KBM-7 (cell line): ENCODE results near the gene ADH1A.
"Not testable (repeated sequence)": the region's sequence is repeated elsewhere in the genome, so short reads cannot be mapped to it uniquely, and the experiment has no call there.

Experiments
- DNase-seq: peaks from one replicate; pipeline ENCODE4 v3.0.0-alpha.2; 2015
- in situ Hi-C: fragments of 300-500 bp; cut with MboI; formaldehyde crosslinking; loops from 2 replicates; pipeline ENCODE4 v1.14.3; 2020; ENCODE audit warnings: low sequenced_read_pairs, low pct_unique_long_range_greater_than_20kb, mixed read lengths

The ADH1A gene

DNA sequence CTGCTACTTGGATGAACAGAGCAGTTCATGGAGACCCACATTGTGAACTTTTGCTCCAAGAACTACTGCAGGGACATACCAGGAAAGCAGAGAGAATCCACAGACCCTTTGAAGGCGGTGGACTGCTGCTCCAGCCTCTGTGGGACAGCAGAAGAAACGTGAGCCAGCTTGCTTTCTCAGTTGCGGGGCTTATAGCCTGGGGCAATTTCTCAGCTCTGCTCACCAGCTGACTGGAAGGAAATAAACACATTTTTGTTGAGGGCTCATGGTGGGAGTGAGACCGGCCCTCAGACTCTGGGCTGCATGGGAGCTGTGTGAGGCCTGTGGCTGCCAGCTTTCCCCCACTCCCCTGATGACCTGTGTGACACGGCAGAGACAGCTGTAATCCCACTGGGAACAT is 2.6 kb upstream of the ADH1A start:
- in situ Hi-C loops: no loop called here
- DNase-seq: no peak

DNA sequence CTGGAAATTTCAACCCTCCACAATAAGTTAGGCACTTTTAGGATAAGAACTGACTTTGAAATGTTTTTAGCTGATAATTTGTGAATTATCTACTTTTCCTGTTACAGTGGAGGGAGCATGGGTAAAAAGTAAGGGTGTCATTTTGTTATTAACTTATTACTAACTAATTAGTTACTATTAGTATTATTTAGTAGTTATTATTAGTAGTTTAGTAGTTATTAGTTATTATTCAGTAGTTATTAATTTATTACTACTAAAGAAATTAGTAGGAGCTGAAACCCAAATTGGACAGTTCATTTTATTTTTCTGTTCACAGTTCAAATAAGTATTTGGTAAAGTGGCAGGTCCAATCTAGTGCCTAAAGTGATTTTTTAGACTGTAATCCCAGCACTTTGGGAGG is 5.4 kb downstream of the ADH1A start:
- no peak for DNase-seq
- in situ Hi-C loops: no loop called here

DNA sequence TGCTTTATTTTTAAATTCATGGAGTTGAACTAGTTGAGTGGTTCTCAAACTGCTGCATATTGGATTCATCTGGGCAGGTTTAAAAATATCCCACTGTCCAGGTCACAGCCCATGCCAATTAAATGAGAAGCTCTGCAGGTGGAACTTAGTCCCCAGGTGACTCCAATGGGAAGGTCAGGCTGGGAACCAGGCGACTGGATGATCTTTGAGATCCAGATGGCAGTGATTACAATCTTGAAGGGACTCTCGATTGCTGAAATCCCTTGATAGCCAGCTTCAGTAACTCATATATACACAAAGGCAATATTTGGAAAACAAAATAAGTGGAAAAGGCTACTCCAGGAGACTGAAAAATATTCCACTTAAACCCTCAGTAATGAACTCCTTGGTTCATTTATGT is 8.1 kb downstream of the ADH1A start:
- in situ Hi-C loops: no loop called here
- no peak for DNase-seq

DNA sequence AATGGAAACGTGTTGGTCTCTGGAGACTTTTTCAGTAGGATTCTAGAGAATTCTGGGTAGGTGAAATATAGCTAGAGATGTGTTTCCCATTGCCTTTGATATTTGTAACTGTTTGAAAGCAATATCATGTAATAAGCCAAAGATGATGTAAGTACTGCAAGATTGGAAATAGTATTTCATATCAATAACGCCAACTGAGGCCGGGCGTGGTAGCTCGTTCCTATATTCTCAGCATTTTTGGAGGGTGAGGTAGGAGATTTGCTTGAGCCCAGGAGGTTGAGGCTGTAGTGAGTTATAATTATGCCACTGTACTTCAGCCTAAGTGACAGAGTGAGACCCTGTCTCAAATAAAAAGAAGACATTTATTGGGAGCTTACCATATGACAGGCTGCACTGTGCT is 9.5 kb downstream of the ADH1A start:
- DNase-seq: no peak
- in situ Hi-C loops: no loop called here

GRCh38 chr4:99276417-99276816 is 14.4 kb downstream of the ADH1A start:
- DNase-seq: no peak
- in situ Hi-C loops: no loop called here

DNA sequence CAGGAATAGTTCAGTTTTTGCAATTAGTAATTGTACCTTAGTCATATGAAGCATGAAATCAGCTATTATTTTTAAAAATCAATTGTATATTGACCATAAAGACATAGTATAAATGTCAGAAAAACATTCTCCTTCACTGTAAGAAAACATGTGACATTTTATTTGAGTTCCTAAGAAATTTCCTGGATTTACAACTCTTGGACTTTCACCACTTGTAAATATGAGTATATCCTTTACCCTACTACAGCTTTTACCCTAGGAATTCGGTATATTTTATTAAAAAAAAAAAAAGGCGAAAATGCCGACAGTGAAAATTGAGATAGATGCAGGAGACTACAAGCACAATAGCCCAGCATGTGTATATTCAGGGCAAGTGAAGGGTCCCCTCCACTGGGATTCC is 14.9 kb downstream of the ADH1A start:
- no peak for DNase-seq
- in situ Hi-C loops: no loop called here

- no peak for DNase-seq
- in situ Hi-C loops: no loop called here
Observed at GRCh38 chr4:99275050-99275449, 15.7 kb downstream of the ADH1A start.

DNA sequence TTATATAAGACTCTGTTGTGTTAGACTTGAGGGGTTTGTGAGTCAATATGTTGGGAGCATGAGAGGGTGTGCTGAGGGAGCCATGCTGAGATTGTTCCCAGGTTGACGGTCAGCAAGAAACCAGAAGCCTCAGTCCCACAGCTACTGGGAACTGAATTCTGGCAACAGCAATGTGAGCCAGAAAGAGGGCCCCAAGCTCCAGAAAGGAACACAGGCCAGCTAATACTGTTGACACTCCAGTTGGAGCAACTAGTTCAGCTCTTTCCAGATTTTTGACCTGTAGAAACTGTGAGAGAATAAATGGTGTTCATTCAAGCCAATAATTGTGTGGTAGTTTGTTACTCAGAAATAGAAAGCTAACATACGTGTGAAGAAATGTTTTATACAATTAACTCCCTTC is 17.1 kb downstream of the ADH1A start:
- no peak for DNase-seq
- in situ Hi-C loops: no loop called here

DNA sequence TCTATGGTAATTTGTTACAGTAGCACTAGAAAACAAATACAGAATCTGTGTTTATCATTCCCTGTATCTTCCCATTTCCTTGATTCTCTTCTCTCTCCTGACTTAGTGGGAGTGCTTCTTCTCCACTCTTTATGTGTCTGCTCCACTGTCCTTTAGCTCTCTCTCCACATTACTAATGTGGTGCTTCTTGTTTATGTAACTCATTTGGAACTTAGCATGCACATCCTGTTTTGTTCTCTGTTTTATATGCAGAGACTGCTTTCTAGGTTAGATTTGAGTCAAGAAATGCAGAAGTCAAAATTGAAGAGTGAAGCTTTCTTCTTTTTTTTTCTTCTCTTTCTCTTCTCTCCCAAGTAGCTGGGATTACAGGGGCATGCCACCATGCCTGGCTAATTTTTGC is 25.9 kb downstream of the ADH1A start:
- DNase-seq: no peak
- in situ Hi-C loops: no loop called here

- DNase-seq: no peak
- in situ Hi-C loops: no loop called here
Observed at GRCh38 chr4:99252746-99253145, 38.0 kb downstream of the ADH1A start.

- in situ Hi-C loops: no loop called here
- no peak for DNase-seq
Observed at GRCh38 chr4:99248714-99249113, 42.1 kb downstream of the ADH1A start.

DNA sequence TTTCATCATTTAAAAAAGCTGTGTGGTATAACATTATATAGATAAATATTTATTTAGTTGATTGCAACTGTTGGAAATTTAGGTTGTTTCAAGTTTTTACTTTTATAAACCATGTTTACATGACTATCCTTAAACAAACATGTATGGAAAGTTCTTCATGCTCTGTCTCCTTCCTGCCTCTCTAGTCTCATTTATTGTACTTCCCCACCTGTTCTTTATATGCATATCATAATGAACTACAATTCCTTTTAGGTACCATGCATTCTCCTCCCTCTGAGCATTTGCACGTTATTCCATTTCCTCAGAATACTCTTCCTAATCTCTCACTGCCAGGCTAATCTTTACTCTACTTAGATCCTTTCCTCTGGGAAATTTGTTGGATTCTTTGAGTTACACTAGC is 54.8 kb downstream of the ADH1A start:
- in situ Hi-C loops: no loop called here
- DNase-seq: no peak

DNA sequence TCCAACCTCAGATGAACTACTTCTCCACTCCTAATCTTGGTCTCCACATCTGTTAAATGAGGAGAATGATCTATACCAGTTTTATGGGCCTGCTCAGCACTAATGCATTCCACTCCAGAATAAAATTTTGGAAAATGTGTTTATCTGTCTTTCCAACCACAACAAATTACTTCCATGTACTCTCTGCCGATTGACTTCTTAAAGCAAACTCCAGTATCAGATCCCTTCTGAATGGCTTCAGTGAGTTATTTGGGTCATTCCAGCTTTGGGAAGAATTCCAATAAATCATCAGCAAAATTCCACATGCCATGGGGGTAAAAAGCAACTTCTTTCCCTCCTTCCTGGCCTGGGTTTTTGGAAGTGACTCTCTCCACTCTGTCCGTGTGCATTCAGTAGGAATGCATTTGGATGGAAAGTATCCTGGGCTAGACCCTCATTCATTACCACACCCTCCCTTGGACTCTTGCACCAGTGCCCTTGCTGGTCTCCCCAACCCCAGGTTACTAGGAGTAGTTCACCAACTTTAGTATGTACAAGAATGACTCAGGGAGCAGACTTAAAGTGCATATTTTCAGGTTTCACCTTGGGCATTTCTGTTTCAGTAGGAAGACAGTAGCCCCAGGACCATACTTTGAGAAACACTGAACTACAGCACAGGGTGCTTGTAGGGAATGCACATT is 56.3 kb downstream of the ADH1A start:
- in situ Hi-C loops: no loop called here
- DNase-seq: no peak

- DNase-seq, in situ Hi-C loops: not testable (repeated sequence)
Observed at GRCh38 chr4:99233397-99233796, 57.4 kb downstream of the ADH1A start.

DNA sequence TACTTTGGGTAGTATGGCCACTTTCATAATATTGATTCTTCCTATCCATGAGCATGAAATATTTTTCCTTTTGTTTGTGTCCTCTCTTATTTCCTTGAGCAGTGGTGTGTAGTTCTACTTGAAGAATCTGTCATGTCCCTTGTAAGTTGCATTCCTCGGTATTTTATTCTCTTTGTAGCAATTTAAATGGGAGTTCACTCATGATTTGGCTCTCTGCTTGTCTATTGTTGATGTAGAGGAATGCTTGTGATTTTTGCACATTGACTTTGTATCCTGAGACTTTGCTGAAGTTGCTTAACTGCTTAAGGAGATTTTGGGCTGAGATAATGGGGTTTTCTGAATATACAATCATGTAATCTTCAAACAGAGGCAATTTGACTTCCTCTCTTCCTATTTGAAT is 62.1 kb downstream of the ADH1A start:
- DNase-seq, in situ Hi-C loops: not testable (repeated sequence)

- DNase-seq, in situ Hi-C loops: not testable (repeated sequence)
Observed at GRCh38 chr4:99227646-99228045, 63.1 kb downstream of the ADH1A start.
